C4-2B (cell line): ENCODE data around the gene RPL15.

ENCODE experiments used
- H3K27ac ChIP-seq: fragments of 450-650 bp; 2 replicates; pipeline ENCODE4 v1.5.1; 2017
- CTCF ChIP-seq: fragments of 450-650 bp; conservative IDR thresholded peaks from 2 replicates; pipeline ENCODE4 v1.5.1; 2017; ENCODE audit warnings: mild to moderate bottlenecking
- ZFX ChIP-seq: fragments of 450-650 bp; IDR thresholded peaks from 2 replicates; pipeline ENCODE4 v1.6.1; 2017

Gene RPL15

DNA sequence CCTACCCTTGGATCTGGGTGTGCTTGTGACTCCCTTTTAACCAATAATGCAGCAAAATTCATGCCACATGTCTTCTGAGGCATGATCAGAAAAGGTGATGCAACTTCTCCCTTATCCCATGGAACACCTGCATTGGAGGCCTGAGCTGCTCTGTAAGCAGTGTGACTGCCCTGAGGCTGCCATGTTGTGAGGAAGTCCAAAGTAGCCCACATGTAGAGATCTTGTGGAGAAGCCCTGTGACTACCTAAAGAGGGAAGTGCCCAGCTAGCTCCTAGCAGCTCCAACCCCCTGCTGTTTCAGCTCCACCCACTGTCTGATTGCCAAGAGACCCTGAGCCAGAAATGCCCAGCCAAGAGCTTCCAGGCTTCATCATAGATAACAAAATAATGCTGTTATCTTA lies 21.8 kb downstream of the RPL15 start:
- H3K27ac ChIP-seq, result no peak overlapping the region
- TF ChIP-seq ZFX, result no peak
- TF ChIP-seq CTCF, result no peak

- TF ChIP-seq CTCF (no peak), ZFX (no peak)
- H3K27ac ChIP-seq, result no peak overlapping the region
These were observed 23.8 kb downstream of the RPL15 start for GRCh38 chr3:23940775-23941174.

- no peak for TF ChIP-seq ZFX
- no peak for TF ChIP-seq CTCF
These were observed 24.5 kb downstream of the RPL15 start for GRCh38 chr3:23941440-23941839.

DNA sequence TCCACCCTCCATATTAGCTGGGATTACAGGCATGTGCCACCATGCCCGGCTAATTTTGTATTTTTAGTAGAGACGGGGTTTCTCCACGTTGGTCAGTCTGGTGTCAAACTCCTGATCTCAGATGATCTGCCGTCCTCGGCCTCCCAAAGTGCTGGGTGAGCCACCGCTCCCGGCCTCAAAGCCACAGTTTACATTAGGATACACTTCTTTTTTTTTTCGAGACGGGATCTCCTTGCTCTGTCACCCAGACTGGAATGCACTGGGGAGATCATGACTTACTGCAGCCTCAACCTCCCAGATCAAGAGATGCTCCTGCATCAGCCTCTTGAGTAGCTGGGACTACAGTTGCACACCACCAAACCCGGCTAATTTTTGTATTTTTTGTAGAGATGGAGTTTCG lies 25.6 kb downstream of the RPL15 start:
- TF ChIP-seq CTCF, result no peak
- no peak for TF ChIP-seq ZFX

More at GRCh38 chr3:23941440-23941839, 24.5 kb downstream of the RPL15 start:
- no peak overlapping the region for H3K27ac ChIP-seq

DNA sequence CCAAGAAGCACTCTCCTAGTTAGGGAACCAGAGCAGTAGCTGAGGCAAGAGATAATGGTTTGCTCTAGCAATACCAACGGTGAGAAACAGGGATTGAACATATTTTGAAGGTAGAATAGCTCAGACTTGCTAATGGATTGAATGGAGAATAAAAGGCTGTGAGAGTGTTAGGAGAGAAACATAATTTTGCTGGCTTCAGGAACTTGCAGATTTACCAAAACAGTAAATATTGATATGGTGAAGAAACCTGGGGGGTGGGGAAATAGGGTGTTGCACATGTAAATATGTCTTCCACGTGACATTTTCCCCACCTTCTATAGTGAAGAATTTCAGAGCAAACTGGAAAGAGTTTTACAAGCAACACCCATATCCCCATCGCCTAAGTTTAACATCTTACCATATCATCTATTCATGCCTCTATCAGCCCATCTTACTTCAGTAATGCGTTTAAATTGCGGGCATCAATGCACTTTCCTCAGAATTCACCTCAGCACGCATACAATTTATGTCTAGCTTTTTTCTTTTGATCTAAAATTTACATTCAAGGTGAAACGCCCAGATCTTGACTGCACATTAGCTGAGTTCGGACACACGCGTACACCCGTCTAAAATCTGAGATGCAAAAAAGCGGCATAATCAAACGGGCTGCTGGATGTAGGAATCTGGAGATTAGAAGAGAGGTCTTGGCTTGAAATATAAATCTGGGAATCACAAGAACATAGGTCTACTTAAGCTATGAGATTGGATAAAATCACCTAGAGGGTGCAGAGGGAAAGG lies 27.3 kb downstream of the RPL15 start:
- peak overlapping the region; percentile 88 for H3K27ac ChIP-seq
- TF ChIP-seq ZFX (no peak), CTCF (no peak)

More for the DNA sequence above, 25.6 kb downstream of the RPL15 start:
- no peak overlapping the region for H3K27ac ChIP-seq

GRCh38 chr3:23944861-23945662 lies 28.1 kb downstream of the RPL15 start, which contains the start of gene NR1D2:
Gene NR1D2, plus strand, starts transcription at chr3:23945286. Its CDS starts 293 bp downstream, at chr3:23945579.
- no peak; the same call in none of the 2 replicates for TF ChIP-seq CTCF
- TF ChIP-seq ZFX, result no peak

GRCh38 chr3:23945663-23945912 lies 28.7 kb downstream of the RPL15 start:
- peak overlapping the region; percentile 88 for H3K27ac ChIP-seq
- TF ChIP-seq CTCF, result no peak
- no peak for TF ChIP-seq ZFX

More at GRCh38 chr3:23944861-23945662, 28.1 kb downstream of the RPL15 start, which contains the start of gene NR1D2:
- H3K27ac ChIP-seq, result peak within 1 kb of the TSS; percentile 88
